SH-SY5Y (cell line): ENCODE measurements around the gene EYA4.

Source experiments
- GATA2 ChIP-seq: IDR thresholded peaks from 2 replicates; pipeline ENCODE4 v1.6.1; 2011; ENCODE audit warnings: mild to moderate bottlenecking, low read depth, low read length
- GATA3 ChIP-seq: IDR thresholded peaks from 2 replicates; pipeline ENCODE4 v1.6.1; 2011; ENCODE audit warnings: low read depth, mild to moderate bottlenecking, low read length, moderate library complexity

Gene EYA4

DNA sequence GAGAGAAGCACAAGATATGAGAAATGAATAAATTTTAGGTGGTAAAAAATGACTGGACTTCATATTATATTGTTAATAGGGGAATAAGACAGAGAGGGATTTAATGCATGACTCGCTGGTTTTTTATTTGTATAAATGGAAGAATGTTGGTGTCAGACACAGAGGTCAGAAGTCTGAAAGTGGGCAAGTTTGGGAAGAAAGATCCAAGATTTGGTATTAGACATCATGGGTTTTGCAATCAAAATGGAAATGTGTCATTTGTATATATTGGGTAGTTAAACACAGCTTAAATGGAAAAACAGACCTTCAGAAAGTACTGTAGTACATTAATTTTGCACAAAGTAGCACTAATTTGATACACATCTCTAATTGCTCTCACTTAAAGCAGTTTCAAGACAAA lies 96.2 kb downstream of the EYA4 start:
- no peak for TF ChIP-seq GATA2
- no peak for TF ChIP-seq GATA3

DNA sequence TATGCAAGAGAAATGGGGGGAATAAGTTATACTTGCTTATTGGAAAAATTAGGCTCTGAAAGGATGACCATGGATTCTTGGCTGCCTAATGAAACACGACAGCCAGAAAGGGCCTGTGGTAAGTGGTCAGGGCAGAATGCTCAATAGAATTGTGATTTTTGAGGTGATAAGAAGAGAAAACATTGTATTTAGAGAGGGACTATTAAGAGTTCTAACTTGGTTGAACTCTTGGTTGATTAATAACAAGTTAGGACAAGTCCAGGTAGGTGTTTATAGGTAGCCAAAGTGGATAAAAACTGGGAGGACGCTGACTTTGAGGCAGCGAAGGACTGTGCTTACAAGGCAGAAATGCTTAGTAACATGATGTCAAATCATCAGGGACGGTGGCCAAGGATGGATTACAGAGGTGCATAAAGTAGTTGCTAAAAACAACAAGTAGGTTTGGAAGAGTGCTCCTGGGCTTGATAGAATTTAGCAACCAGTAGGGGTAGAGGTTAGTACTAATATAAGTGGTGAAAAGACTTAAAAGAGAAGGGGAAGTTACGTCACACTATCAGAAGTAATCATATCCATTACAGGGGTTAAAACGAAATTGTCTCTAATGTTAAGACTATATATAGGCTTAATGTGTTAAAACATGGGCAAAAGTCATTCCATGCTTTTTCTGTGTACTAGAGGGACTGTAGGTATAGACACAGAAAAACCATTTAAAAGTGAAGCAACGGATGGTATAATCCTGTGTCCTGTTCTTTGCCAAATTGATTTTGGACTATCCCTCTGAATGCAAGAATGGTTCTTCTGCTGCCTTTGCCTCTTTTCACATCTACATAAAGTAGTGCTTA lies 98.6 kb downstream of the EYA4 start:
- TF ChIP-seq GATA3, result no peak
- TF ChIP-seq GATA2, result no peak

DNA sequence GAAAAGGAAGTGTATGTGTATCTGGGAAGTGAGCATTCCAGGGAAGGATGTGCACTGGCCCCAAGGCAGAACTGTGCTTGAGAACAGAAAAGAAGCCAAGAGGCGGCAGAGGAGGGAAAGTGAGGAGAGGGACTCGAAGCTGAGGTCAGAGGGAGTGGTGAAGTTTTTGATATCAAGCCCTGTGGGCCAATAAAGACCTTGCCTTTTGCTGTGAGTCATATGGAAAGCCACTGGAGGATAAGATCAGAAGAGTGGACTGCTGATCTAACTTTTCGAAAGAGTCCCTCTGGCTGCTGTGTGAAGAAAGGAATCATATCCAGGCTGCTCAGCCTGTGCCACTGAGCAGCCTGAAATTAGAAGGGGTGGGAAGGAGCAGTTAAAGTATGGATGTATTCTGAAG lies 99.4 kb downstream of the EYA4 start:
- TF ChIP-seq GATA2 (no peak), GATA3 (no peak)

DNA sequence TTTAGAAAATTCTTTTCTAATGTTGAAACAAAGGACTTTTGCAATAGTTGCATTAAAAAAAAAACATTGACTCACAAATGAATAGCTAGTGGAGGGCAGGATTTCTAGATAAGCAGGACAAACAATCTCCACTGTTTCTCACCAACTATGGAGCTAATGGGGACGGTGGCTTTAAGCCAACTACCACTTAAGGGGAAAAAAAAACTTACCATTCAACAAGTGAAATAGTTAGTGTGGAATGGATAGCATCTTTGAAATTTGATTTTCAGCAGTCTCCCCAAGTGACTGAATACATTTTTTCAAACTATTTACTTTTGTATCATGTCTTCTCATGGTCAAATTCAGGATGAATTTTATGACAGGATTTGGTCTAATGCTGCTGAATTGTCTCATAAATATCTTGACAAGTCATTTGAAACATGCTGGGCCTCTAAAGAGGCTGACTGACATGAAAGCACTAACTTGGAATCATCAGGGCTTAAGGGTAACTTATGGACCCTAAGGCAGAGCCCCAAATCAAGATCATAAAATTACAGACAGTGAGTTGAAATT lies 100.5 kb downstream of the EYA4 start:
- TF ChIP-seq GATA2, result peak; percentile 63; the same call in 1 of the 2 replicates
- TF ChIP-seq GATA3, result peak; percentile 69

DNA sequence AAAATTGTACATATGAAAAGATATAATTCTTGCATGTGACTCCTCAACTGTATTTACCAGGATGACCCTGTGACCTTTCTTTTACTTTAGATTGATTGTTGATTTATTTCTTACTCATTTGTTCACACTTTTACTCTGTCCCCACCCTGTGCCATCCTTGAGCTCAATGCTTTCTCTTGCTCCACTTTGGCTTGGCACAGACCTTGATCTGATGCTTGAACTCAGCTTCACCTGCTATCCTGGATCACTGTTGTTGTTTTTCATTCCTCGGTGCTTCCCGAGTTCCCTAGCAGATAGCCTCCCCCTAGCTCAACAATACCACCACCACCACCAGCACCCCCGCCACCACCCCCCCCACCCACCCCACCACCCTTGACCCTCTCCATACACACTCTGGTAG lies 102.1 kb downstream of the EYA4 start:
- no peak for TF ChIP-seq GATA2
- TF ChIP-seq GATA3, result no peak

DNA sequence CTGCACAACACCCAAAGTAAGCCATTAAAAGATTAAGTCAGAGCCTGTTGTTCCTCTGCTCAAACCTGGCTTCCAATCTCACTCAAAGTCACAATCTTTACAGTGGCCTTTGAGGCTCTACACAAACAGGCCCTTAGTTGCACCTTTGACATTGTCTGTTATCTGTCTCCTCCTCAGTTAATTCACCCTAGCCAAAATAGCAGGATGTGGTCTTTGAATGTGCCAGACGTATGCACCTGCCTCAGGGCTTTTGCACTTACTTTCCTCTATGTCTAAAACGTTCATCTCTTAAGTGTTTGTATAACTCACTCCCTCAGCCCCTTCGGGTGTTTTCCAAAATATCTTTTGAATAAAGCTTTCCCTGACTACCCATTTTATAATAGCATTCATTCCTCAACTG lies 107.7 kb downstream of the EYA4 start:
- TF ChIP-seq GATA2 (no peak), GATA3 (no peak)

DNA sequence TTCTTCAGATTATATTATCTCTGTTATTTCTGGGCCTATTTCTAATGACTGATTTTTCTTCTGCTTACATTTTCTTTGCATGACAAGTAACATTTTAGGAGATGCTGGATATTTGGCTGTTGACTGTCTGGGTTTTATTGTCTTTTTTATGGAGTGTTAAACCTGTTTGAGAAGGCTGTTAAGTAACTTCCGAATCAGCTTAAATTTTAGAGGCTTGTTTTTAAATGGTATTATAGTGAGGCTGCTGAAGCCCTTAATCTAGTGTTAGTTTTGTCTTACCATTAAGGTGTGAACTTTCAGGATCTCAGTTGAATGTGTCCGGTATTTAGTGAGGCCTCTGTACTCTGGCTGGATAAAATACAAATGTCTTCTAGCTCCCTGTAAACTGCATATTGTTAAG lies 109.8 kb downstream of the EYA4 start:
- TF ChIP-seq GATA3 (no peak), GATA2 (no peak)

DNA sequence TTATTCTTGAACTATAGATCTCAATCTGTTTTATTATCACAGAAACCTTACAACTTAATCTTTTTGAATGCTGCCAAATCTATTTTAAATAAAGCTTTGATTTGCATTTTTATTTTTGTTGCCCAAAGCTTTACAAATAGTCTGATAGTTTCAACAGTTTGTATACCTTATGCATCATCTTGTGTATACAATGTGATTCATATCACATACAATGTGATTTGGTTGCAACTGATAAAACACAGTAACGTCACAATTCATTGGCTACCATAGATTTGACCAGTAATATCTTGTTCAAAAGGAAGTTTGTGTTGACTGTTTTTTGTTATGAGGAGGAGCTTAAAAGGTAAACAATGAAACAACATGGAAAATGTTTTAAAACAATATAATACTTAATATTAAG lies 110.9 kb downstream of the EYA4 start:
- TF ChIP-seq GATA3 (no peak), GATA2 (no peak)

DNA sequence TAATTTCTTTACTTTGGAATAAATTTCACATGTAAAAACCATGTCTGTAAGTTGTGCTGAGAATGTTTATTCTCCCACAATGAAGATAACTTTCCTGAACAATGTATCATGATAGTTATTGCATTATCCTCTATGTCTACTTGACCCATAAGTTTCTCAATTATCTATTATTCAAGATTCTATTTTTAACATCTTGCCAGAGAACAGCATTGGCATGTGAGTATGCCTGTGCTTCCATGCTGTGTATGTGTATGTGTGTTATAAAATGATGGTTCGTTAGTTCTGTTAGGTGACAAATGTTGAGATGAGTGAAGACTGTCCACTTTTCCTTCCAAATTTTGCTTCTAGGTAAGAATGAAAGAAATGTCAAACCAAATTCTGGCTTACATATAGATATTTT lies 111.9 kb downstream of the EYA4 start:
- TF ChIP-seq GATA3 (no peak), GATA2 (no peak)

GRCh38 chr6:133355922-133356321 lies 114.8 kb downstream of the EYA4 start:
- TF ChIP-seq GATA2 (no peak), GATA3 (no peak)

DNA sequence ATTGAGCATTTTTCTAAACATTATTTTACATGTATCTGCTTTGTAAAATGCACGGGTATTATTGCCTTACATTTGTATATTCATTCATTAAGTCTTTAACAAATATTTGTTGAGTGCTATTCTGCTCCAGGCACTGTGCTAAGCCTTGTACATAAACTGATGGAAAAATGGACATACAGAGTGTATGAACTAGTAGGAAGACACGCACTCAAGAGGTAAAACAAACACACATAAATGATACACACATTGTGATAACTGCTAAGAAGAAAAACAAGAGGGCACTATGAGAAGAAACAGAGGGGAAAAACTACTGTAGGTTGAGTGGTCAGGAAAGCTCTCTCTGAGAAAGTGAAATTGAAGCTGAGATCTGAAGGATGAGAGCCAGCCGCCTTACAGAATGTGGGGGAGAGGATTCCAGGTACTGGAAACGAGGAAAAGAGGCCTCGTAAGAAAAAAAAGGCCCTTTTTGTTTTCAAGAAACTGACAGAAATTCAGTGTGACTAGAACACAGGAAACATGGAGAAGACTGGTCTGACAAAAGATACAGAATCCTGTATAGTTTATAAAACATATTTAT lies 117.5 kb downstream of the EYA4 start:
- TF ChIP-seq GATA3 (no peak), GATA2 (no peak)

- no peak for TF ChIP-seq GATA2
- no peak for TF ChIP-seq GATA3
These were observed 118.1 kb downstream of the EYA4 start for GRCh38 chr6:133359256-133359655.

- no peak for TF ChIP-seq GATA3
- no peak for TF ChIP-seq GATA2
These were observed 118.6 kb downstream of the EYA4 start for GRCh38 chr6:133359760-133360159.

GRCh38 chr6:133360194-133360593 lies 119.0 kb downstream of the EYA4 start:
- no peak for TF ChIP-seq GATA3
- no peak for TF ChIP-seq GATA2

GRCh38 chr6:133362813-133363212 lies 121.7 kb downstream of the EYA4 start:
- TF ChIP-seq GATA2, result no peak
